Mammary epithelial cell (primary cell): ENCODE results near the gene EMX1.

Experiments used
- EZH2 ChIP-seq: IDR thresholded peaks from 2 replicates; pipeline ENCODE4 v1.6.1; 2012; ENCODE audit warnings: low read length, inconsistent platforms, borderline replicate concordance
- TF ChIP-seq, protein P1 (sequence below), 2 donors: IDR thresholded peaks in 1 of 2; conservative IDR thresholded peaks in 1 of 2; 2 replicates each; pipeline ENCODE4 v1.5.1; 2011 to 2012; ENCODE audit warnings: inconsistent platforms in 2 of 2, low read length in 2 of 2, mild to moderate bottlenecking in 2 of 2, control low read depth in 1 of 2, low read depth in 1 of 2; ENCODE audit not compliant: insufficient read depth in 1 of 2; ENCODE audit errors: extremely low read depth in 1 of 2

DNA sequence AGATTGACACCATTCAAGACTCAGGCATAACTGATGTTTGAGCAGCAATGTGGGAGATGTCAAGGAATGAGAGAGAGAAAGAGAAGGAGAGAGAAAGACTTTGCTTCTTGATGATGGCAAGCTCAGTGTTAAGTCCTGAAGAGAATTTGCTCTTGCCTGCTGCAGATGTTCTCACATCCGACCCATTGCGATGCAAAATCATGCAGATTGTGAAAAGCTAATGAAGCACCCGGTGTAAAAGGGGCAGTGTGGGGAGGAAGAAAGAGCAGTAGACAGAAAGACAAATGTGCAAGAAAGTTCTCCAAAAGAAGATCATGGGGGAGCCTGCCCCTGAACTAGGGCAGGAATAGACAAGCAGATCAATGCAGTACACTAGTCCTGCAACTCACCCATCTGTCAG, 57.7 kb downstream of the EMX1 start:
- TF ChIP-seq, protein P1, sequence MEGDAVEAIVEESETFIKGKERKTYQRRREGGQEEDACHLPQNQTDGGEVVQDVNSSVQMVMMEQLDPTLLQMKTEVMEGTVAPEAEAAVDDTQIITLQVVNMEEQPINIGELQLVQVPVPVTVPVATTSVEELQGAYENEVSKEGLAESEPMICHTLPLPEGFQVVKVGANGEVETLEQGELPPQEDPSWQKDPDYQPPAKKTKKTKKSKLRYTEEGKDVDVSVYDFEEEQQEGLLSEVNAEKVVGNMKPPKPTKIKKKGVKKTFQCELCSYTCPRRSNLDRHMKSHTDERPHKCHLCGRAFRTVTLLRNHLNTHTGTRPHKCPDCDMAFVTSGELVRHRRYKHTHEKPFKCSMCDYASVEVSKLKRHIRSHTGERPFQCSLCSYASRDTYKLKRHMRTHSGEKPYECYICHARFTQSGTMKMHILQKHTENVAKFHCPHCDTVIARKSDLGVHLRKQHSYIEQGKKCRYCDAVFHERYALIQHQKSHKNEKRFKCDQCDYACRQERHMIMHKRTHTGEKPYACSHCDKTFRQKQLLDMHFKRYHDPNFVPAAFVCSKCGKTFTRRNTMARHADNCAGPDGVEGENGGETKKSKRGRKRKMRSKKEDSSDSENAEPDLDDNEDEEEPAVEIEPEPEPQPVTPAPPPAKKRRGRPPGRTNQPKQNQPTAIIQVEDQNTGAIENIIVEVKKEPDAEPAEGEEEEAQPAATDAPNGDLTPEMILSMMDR (conservative IDR thresholded peaks at IDR 0.05 in 1 of 2, IDR thresholded peaks at IDR 0.05 in 1 of 2; ENCODE audit: extremely low read depth in 1 of 2, insufficient read depth in 1 of 2, low read depth in 1 of 2, low read length in 2 of 2): no peak
- no peak for TF ChIP-seq EZH2
